ENCODE measurements around the gene RUNX1.

- no peak for TF ChIP-seq PATZ1 (CRISPR knock-in tag; IDR thresholded peaks at IDR 0.05; ENCODE audit: borderline replicate concordance)
- no peak for TF ChIP-seq PPARA (CRISPR knock-in tag; IDR thresholded peaks at IDR 0.05; ENCODE audit: borderline replicate concordance)
- TF ChIP-seq ZFP30 (CRISPR knock-in tag; IDR thresholded peaks at IDR 0.05), result no peak
- no peak for TF ChIP-seq CSRNP3 (CRISPR knock-in tag; IDR thresholded peaks at IDR 0.05)
- TF ChIP-seq BACH2 (CRISPR knock-in tag; IDR thresholded peaks at IDR 0.05; ENCODE audit: borderline replicate concordance), result no peak
- no peak for TF ChIP-seq ARNTL (CRISPR knock-in tag; IDR thresholded peaks at IDR 0.05; ENCODE audit: borderline replicate concordance, low read depth)
- 0 out of 2 replicates have a peak, but pooled peaks have one; percentile 51 for TF ChIP-seq TOX (CRISPR knock-in tag; IDR thresholded peaks at IDR 0.05; ENCODE audit: borderline replicate concordance)
- peak; percentile 61; the same call in 1 of the 2 replicates for TF ChIP-seq RARB (CRISPR knock-in tag; IDR thresholded peaks at IDR 0.05)
- TF ChIP-seq ZNF70 (CRISPR knock-in tag; IDR thresholded peaks at IDR 0.05), result peak; percentile 83
- no peak; the same call in 1 of the 2 replicates for TF ChIP-seq TCF4 (CRISPR knock-in tag; IDR thresholded peaks at IDR 0.05; ENCODE audit: borderline replicate concordance)
- no peak for TF ChIP-seq CSDC2 (CRISPR knock-in tag; IDR thresholded peaks at IDR 0.05)
- no peak for TF ChIP-seq SNAI2 (CRISPR knock-in tag; IDR thresholded peaks at IDR 0.05)
These were observed 236.4 kb downstream of the RUNX1 start for GRCh38 chr21:34812504-34813265.

Measured in SK-N-SH treated with all-trans-retinoic acid at 6 μM for 48 hours (cell line).